Muscle of leg (tissue), 11 donors: Measurements from ENCODE around the gene ADARB2. TPM values are rescaled to one million over a fixed set of nuclear protein-coding genes. Genes with fewer than 3 reads are reported as not detected.
"Not testable (repeated sequence)": the region's sequence is repeated elsewhere in the genome, so short reads cannot be mapped to it uniquely, and the experiment has no call there.

Experiments used
- DNase-seq: peaks from one replicate; pipeline ENCODE4 v3.0.0; 2013
- H3K27ac ChIP-seq: one replicate; pipeline ENCODE4 v1.5.1; 2013; ENCODE audit warnings: mild to moderate bottlenecking, low read length, control low read depth
- H3K27me3 ChIP-seq: one replicate; pipeline ENCODE4 v1.6.1; 2013; ENCODE audit warnings: low read length; ENCODE audit not compliant: control insufficient read depth, insufficient read depth
- H3K36me3 ChIP-seq: one replicate; pipeline ENCODE4 v1.6.1; 2013; ENCODE audit warnings: low read length; ENCODE audit not compliant: control insufficient read depth, insufficient read depth
- H3K4me1 ChIP-seq: one replicate; pipeline ENCODE4 v1.6.1; 2013; ENCODE audit warnings: low read length; ENCODE audit not compliant: control insufficient read depth, insufficient read depth
- H3K4me3 ChIP-seq: one replicate; pipeline ENCODE4 v1.5.1; 2013; ENCODE audit warnings: low read length, control low read depth
- H3K9me3 ChIP-seq: replicated peaks from 2 replicates; pipeline ENCODE4 v1.6.1; 2013; ENCODE audit warnings: low read depth, low read length; ENCODE audit not compliant: control insufficient read depth
- WGBS: methylation state at CpG from one replicate; pipeline ENCODE4 v1.1.5; 2013; ENCODE audit warnings: missing lambda C conversion rate; ENCODE audit not compliant: insufficient coverage; 5-methylcytosine and 5-hydroxymethylcytosine counted together
- polyA plus RNA-seq, 8 donors: library from polyadenylated mRNA; unstranded; fragments of 120-200 nt; gene quantifications; one replicate each; pipeline versions ENCODE4 v1.2.1 to v1.2.3, GENCODE V29; 2013; ENCODE audit warnings: inconsistent platforms in 1 of 8, low replicate concordance in 1 of 8; ENCODE audit not compliant: insufficient read length in 8 of 8, insufficient read depth in 1 of 8
- total RNA-seq: library from RNA; stranded (reverse); fragments of 120-200 nt; gene quantifications from one replicate; pipeline ENCODE4 v1.2.4, GENCODE V29; 2013

Gene ADARB2
- total and polyA plus RNA-seq, 9 donors: 0.13 to 0.38 (median 0.23) TPM

DNA sequence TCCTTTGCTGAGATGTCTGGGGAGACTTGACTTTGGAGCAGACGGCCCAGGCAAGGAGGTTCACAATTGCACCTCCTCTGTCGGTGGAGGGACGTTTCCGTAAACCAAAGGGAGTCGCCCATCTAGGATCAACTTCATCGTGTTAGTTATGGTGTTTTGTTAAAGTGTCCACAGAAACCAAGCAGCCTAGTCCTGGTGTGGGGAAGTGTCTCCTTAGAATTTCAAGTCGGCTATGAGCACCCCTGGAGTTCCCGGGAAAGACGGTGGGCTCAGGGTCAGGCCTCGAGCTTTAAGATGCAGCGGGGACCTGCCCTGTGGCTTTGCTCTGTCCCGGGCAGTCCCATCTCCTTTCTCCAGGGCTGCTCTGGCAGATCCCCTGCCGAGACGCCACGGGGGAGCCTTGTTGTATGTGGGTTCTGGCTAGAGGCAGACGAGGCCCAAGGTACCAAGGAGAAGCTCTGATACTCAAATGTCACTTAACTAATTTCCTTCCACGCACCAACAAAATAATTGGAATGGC is 319.2 kb downstream of the ADARB2 start:
- Histone ChIP-seq H3K4me1 (peaks cover 7% of the 10 kb centered on the region), H3K27me3 (peaks cover 12% of the 10 kb centered on the region), H3K9me3 (no peaks in the 10 kb centered on the region), H3K4me3 (no peak overlapping the region), H3K36me3 (no peaks in the 10 kb centered on the region), H3K27ac (no peak overlapping the region)
- DNase-seq: no peak
- WGBS: 85% methylated on average over 12 of the region's 17 CpGs

DNA sequence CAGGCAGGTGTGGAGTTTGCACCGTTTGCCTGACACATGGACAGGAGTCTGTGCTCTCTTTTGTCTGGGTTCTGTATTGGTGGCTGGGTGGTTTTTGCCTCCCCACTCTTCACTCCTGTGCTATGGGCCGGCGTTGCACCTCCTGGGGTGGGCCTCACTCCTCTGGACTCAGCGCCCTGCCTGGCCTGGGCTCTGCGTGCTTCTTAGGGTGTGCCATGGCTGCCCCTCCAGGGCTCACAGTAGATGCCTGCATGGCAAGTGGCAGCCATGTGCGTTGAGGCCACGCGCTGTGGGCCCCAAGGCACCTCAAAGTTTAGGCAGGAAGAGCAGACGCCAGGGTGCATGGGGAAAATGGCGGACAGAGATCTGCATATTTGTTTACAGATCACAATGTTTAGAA is 319.8 kb downstream of the ADARB2 start:
- H3K27ac ChIP-seq: no peak overlapping the region
- 92% methylated on average over 7 of the region's 10 CpGs for WGBS
- no peak for DNase-seq
- peaks cover 7% of the 10 kb centered on the region for H3K4me1 ChIP-seq
- no peak overlapping the region for H3K4me3 ChIP-seq
- H3K27me3 ChIP-seq: peaks cover 12% of the 10 kb centered on the region
- no peaks in the 10 kb centered on the region for H3K9me3 ChIP-seq
- no peaks in the 10 kb centered on the region for H3K36me3 ChIP-seq

DNA sequence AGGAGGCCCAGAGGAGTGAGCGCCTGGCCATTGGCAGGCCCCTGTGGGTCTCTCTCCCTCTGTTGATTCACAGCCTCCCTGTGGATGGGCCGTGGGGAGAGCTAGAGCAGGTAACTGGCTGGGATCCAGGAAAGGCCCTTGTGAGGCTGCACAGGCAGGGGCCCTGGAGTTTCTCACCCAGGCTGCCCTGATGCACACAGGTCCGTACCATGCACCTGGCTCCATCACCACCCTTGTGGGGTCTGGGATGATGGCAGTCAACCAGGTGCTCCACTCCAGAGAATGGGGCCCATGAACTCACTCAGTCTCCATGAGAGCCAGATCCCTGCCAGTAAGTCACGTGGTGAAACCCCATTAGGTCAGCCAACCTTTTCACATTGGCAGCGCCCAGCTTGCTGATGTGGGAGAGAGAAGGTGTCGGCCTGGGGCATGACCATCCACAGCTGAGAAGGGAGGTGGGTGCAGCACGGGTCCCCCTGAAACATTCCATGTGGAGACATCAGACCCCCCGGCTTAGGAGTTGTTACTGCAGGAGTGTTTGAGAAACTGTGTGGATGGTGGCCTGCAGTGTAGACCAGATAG is 320.8 kb downstream of the ADARB2 start:
- H3K27ac ChIP-seq: no peak overlapping the region

DNA sequence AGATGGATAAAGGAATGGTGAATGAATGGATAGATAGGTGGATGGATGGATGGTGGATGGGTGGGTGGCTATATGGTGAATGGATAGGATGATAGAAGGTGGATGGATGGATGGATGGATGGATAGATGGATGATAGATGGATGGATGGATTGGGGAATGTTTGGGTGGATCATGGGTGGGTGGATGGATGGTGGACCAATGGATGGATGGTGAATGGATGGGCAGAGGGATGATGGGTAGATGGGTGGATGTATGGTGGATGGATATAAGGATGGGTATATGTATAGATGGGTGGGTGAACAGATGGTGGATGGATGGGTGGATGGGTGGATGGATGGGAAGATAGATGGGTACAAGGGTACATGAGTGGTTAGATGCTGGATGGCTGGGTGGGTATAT is 322.4 kb downstream of the ADARB2 start:
- no peaks in the 10 kb centered on the region for H3K4me1 ChIP-seq
- H3K4me3 ChIP-seq: no peak overlapping the region
- no peak for DNase-seq
- H3K36me3 ChIP-seq: no peaks in the 10 kb centered on the region
- H3K27me3 ChIP-seq: peaks cover 10% of the 10 kb centered on the region
- H3K9me3 ChIP-seq: no peaks in the 10 kb centered on the region
- no peak overlapping the region for H3K27ac ChIP-seq

More for the DNA sequence above, 320.8 kb downstream of the ADARB2 start:
- Histone ChIP-seq H3K4me1 (peaks cover 7% of the 10 kb centered on the region), H3K9me3 (no peaks in the 10 kb centered on the region), H3K36me3 (no peaks in the 10 kb centered on the region), H3K4me3 (no peak overlapping the region), H3K27me3 (peaks cover 13% of the 10 kb centered on the region)
- WGBS: 96% methylated on average over 7 of the region's 8 CpGs
- no peak for DNase-seq

DNA sequence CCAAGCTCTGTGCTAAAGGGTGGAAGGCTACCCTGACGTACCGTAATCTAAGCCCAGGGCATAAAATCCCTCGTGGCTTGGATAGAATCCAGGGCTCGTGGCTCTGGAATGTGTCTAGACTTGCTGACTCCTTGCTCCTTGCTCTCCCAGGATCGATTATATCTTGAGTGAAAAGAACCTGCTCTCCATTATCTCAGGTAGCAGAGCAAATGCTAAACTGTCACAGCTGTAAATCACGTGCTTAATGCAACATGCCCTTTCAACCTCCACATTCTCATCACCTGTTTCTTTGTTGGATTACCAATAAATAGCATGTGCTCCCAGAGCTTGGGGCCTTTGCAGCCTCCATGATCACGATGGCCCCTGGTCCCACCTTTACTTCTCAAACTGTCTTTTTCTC is 323.0 kb downstream of the ADARB2 start:
- H3K27ac ChIP-seq, H3K27me3 ChIP-seq, H3K9me3 ChIP-seq, H3K36me3 ChIP-seq, H3K4me1 ChIP-seq, DNase-seq, H3K4me3 ChIP-seq: not testable (repeated sequence)
- WGBS: 43% methylated on average over 6 of the region's 7 CpGs

DNA sequence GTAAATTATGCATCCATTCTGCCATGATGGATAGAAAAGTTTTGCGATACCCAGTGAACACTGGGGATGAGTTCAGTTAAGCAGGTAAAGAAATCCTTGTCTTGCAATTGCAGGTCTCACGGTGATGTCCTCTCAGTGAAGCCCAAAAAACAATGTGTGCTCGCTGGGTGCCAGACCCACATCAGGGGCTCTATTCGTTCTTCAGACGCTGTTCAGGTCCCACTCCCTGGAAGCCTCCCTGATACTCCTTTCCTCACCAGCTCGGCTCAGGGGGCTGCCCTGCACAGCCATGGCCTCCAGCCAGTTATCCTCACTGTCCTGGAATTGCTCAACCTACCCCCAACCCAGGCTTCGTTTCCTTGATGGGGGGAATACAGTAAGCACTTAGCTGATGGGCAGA is 323.5 kb downstream of the ADARB2 start:
- Histone ChIP-seq H3K27me3 (peaks cover 7% of the 10 kb centered on the region), H3K9me3 (no peaks in the 10 kb centered on the region), H3K4me1 (no peaks in the 10 kb centered on the region), H3K27ac (no peak overlapping the region), H3K4me3 (no peak overlapping the region), H3K36me3 (no peaks in the 10 kb centered on the region)
- no peak for DNase-seq
- WGBS: 86% methylated on average over 5 of the region's 7 CpGs

DNA sequence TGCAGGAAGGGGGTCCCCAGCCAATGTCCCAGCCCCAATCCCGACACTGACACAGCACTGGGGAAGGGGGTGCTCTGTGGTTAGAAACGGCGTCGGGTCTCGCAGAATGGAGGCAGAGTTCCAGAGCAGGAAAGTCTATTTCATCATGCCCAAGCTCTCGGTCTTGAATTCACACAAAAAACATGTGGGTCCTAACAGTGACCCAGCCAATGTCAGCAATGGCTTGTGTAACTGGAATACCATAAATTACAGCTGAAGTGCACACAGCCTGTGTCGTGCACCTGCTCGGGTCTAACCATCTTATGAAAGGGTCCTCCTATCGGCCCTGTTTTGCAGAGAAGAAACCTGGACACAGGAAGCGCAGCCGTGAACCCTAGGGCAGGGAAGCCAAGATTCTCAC is 324.1 kb downstream of the ADARB2 start:
- Histone ChIP-seq H3K27me3 (peaks cover 7% of the 10 kb centered on the region), H3K9me3 (no peaks in the 10 kb centered on the region), H3K4me3 (no peak overlapping the region), H3K36me3 (no peaks in the 10 kb centered on the region), H3K4me1 (no peaks in the 10 kb centered on the region), H3K27ac (no peak overlapping the region)
- 89% methylated on average over 11 of the region's 11 CpGs for WGBS
- DNase-seq: no peak

DNA sequence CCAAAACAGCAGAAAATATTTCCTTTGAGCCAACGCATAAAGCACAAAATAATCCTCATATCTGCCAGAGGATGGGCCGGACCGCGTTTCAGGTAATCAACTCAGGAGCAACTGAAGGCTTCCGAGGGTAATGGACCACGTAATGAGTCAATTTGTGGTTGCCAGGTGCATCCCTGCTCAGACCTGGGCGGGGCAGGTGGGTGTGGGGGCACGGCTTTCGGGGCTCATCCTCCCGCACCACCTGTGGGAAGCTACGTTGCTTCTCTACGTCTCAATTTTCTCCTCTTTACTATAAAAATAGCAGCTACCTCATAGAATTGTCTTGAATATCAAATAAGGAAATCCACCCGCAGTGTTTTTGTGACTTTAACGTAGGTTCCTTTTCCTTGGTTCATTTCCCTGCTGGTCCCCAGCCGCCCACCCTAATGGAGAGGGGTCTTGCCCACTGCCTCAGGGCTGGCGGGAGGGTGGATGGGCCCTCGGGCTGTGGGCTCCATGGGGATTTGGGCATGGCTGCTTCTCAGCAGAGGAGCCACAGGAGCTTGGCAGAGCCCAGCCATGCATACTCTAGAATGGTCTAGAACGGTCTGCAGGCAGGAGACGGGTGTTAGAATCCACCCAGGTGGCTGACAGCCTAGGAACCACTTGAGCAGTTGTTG is 324.7 kb downstream of the ADARB2 start:
- no peak overlapping the region for H3K27ac ChIP-seq
- no peaks in the 10 kb centered on the region for H3K36me3 ChIP-seq
- no peaks in the 10 kb centered on the region for H3K9me3 ChIP-seq
- no peak overlapping the region for H3K4me3 ChIP-seq
- DNase-seq: no peak
- no peaks in the 10 kb centered on the region for H3K4me1 ChIP-seq
- H3K27me3 ChIP-seq: peaks cover 7% of the 10 kb centered on the region
- WGBS: 83% methylated on average over 11 of the region's 19 CpGs

DNA sequence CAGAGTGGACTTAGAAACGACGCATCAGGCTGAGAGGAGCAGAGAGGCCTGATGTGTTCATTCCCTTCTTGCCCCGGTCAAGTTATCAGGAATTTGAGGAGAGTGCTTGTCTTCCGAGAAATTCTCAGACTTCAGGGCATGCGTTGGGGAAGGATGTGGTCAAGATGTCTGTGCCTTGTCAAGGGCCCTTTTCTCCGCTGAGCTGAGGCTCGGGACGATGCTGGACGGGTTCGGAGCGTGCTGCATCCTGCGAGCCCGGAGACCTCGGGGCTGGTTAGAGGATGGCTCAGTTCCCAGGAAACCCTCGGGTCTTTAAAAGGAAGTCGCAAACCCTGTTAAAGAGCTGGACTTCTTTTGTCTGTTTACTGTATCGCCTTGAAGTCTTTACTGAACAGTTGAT is 325.4 kb downstream of the ADARB2 start:
- 46% methylated on average over 14 of the region's 17 CpGs for WGBS
- Histone ChIP-seq H3K9me3 (no peaks in the 10 kb centered on the region), H3K36me3 (no peaks in the 10 kb centered on the region), H3K4me1 (no peaks in the 10 kb centered on the region), H3K4me3 (no peak overlapping the region), H3K27ac (no peak overlapping the region), H3K27me3 (peaks cover 7% of the 10 kb centered on the region)
- no peak for DNase-seq

DNA sequence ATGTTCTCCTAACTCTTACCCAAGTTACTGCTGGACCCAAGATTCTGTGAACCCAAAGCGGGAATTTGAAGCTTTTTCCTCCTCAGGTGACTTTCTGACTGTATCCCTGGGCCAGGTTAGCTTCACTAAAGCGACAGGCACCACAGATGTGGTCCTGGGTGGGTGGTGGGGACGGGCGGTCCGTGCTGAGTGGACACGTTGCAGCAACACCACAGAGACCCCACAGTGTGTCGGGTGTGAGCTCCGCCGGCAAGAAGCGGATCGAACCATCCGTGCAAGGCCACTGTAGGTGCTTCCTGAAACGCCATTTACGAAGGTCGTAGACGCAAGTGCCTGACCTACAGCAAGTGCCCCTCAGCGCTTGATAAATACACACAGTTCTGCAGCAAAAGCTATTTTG is 325.9 kb downstream of the ADARB2 start:
- 88% methylated on average over 16 of the region's 17 CpGs for WGBS
- H3K9me3 ChIP-seq: no peaks in the 10 kb centered on the region
- no peak for DNase-seq
- no peak overlapping the region for H3K4me3 ChIP-seq
- H3K27me3 ChIP-seq: peaks cover 7% of the 10 kb centered on the region
- H3K27ac ChIP-seq: no peak overlapping the region
- H3K4me1 ChIP-seq: no peaks in the 10 kb centered on the region
- H3K36me3 ChIP-seq: no peaks in the 10 kb centered on the region
